SH-SY5Y (cell line): ENCODE measurements around the gene LATS2.

ENCODE experiments used
- GATA2 ChIP-seq: IDR thresholded peaks from 2 replicates; pipeline ENCODE4 v1.6.1; 2011; ENCODE audit warnings: mild to moderate bottlenecking, low read depth, low read length
- GATA3 ChIP-seq: IDR thresholded peaks from 2 replicates; pipeline ENCODE4 v1.6.1; 2011; ENCODE audit warnings: low read depth, mild to moderate bottlenecking, low read length, moderate library complexity

DNA sequence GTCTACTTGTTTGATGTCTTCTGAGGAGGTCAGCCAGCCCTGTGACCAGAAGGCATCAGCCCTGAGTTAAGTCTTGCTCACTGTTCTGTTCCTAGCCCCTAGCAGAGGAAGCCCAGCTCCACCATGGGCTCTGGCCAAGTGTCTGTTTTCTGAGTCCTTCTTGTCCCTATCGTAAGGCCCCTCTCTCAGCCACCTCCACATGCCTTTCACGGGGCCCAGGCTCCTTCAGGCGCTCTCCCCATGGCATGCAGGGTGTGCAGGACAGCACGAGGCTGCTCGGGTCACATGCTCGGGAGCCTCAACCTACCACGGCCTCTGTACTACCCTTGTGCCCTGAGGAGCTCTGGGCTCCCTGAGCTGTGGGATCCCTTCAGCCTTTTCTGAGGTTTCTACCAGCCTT, 47.8 kb upstream of the LATS2 start:
- TF ChIP-seq GATA2 (no peak), GATA3 (no peak)
